Stimulated activated CD4-positive, alpha-beta T cell treated with anti-CD3 and anti-CD28 coated beads, Interleukin-12 subunit alpha, Interleukin-12 subunit beta, amount 100 ng/mL, for 48 hours (primary cell): ENCODE data around the gene MMAA.

ENCODE experiments used
- DNase-seq, 3 donors: peaks; one replicate each; pipeline ENCODE4 v3.0.0-alpha.2; 2020; ENCODE audit warnings: low read depth in 2 of 3, low spot score in 1 of 3

MMAA gene

GRCh38 chr4:145703850-145704497 lies 84.8 kb downstream of the MMAA start:
- DNase-seq, result no peak

DNA sequence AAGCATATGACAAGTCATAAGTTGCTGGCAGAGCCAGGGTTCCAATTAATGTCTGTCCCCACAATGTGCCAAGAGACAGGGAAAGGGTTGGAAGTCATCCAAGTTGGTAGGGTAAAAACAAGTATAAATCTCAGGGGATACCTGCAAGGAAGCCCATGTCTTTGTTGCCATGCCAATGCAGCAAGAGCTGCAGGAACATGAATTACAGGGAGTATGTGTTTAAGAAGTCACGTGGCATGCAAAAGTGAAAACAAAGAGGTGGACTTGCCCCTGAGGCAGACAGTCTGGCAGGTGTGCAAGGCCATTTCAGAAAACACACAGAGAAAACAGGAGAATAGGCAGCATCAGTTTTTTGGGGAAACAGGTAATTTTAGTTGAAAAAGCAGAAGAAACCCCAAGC lies 90.2 kb downstream of the MMAA start:
- no peak for DNase-seq
